HepG2 (cell line): ENCODE results near the gene TYMP. TPM values are rescaled to one million over a fixed set of nuclear protein-coding genes. Genes with fewer than 3 reads are reported as not detected.

ENCODE experiments used
- ATAC-seq: fragments of 200-7000 bp; cut with Tn5 transposase; 3 replicates; pipeline ENCODE4 v1.9.1; 2020; ENCODE audit warnings: mild to moderate bottlenecking, moderate library complexity
- BruUV-seq: library from RNA; stranded (reverse); fragments of 400-500 nt; replicated peaks from 2 replicates; lab custom pipeline; 2021; lab: Mats Ljungman, UMichigan
- CTCF ChIA-PET: fragments of 300-600 bp; formaldehyde crosslinking; extraction: SDS; loops from one replicate; lab custom pipeline; 2021; ENCODE audit warnings: low total read pairs, inconsistent platforms, low intra/inter-chr PET ratio; lab: Yijun Ruan, JAX
- POLR2A ChIA-PET: fragments of 350-600 bp; sonication (Branson Sonifier 250); formaldehyde crosslinking; loops from one replicate; lab custom pipeline; 2020; ENCODE audit warnings: antibody characterized with exemption, inconsistent platforms; lab: Yijun Ruan, JAX
- DNase-seq: peaks from one replicate; pipeline ENCODE4 v3.0.0-alpha.2; 2015; ENCODE audit warnings: low spot score
- FAIRE-seq: peaks from 3 replicates; lab custom pipeline; 2011; peaks lifted over from hg19 to GRCh38; lab: Jason Lieb, UNC
- H2AFZ ChIP-seq: one replicate; pipeline ENCODE4 v1.6.1; 2011; ENCODE audit warnings: low read length, inconsistent platforms
- H3K27ac ChIP-seq: fragments of 300-600 bp; 3 replicates; pipeline ENCODE4 v1.8.0; 2011; ENCODE audit warnings: mixed run types, mild to moderate bottlenecking, mixed read lengths, low read length, inconsistent platforms; ENCODE audit not compliant: insufficient read depth; ENCODE audit errors: extremely low read length
- H3K27me3 ChIP-seq, 2 experiments: fragments of 200-600 bp in 1 of 2; 2 replicates in 1 of 2; 3 replicates in 1 of 2; pipeline versions ENCODE4 v1.6.0 to v1.8.0; 2011; ENCODE audit warnings: low read length in 2 of 2, mild to moderate bottlenecking in 2 of 2, moderate library complexity in 2 of 2, inconsistent platforms in 1 of 2; ENCODE audit not compliant: insufficient read depth in 2 of 2, control insufficient read depth in 1 of 2
- H3K36me3 ChIP-seq, 2 experiments: fragments of 200-600 bp in 1 of 2; replicated peaks in 1 of 2; 2 replicates in 1 of 2; 3 replicates in 1 of 2; pipeline versions ENCODE4 v1.5.1 to v1.8.0; 2011; ENCODE audit warnings: low read length in 2 of 2, inconsistent platforms in 1 of 2; ENCODE audit not compliant: insufficient read depth in 2 of 2, control insufficient read depth in 1 of 2
- H3K4me1 ChIP-seq: 2 replicates; pipeline ENCODE4 v1.5.1; 2012; ENCODE audit warnings: low read length, inconsistent platforms; ENCODE audit not compliant: insufficient read depth
- H3K4me2 ChIP-seq: 2 replicates; pipeline ENCODE4 v1.6.0; 2011; ENCODE audit warnings: low read depth, low read length, inconsistent platforms
- H3K4me3 ChIP-seq, 3 experiments: fragments of 200-600 bp in 1 of 3; sonication (generic), shearing (Covaris generic) in 1 of 3; replicated peaks in 1 of 3; 2 replicates each; pipeline ENCODE4 v1.5.1; 2011 to 2016; ENCODE audit warnings: low read length in 3 of 3, inconsistent platforms in 2 of 3, low read depth in 2 of 3, mild to moderate bottlenecking in 2 of 3, control low read depth in 1 of 3, mixed read lengths in 1 of 3; ENCODE audit not compliant: insufficient read depth in 1 of 3
- H3K79me2 ChIP-seq: one replicate; pipeline ENCODE4 v1.6.1; 2011; ENCODE audit warnings: low read length, inconsistent platforms; ENCODE audit not compliant: insufficient read depth
- H3K9ac ChIP-seq: 2 replicates; pipeline ENCODE4 v1.6.0; 2011; ENCODE audit warnings: mild to moderate bottlenecking, low read depth, low read length, inconsistent platforms; ENCODE audit not compliant: insufficient read depth
- H3K9me3 ChIP-seq: 2 replicates; pipeline ENCODE4 v1.5.1; 2012; ENCODE audit warnings: mild to moderate bottlenecking, low read length
- H4K20me1 ChIP-seq: 2 replicates; pipeline ENCODE4 v1.6.0; 2011; ENCODE audit warnings: inconsistent platforms, mild to moderate bottlenecking, low read length, moderate library complexity; ENCODE audit not compliant: insufficient read depth
- USF2 ChIP-seq, 2 experiments: sonication (generic) in 1 of 2; formaldehyde crosslinking in 1 of 2; IDR thresholded peaks; 2 replicates each; pipeline versions ENCODE4 v1.5.1 to v1.6.1; 2011 to 2020; ENCODE audit warnings: borderline replicate concordance in 1 of 2, low read depth in 1 of 2, low read length in 1 of 2, mild to moderate bottlenecking in 1 of 2, missing genetic modification reagents in 1 of 2, moderate library complexity in 1 of 2
- WGBS: methylation state at CpG from one replicate; pipeline ENCODE4 v1.1.6; 2017; ENCODE audit warnings: low lambda C conversion rate; 5-methylcytosine and 5-hydroxymethylcytosine counted together
- in situ Hi-C: cut with HindIII; loops from 2 replicates; pipeline ENCODE4 v1.10.0; 2017; ENCODE audit warnings: low pct_unique_long_range_greater_than_20kb; ENCODE audit not compliant: extremely low pct_ligation_motif_present
- intact Hi-C: fragments of 100-400 bp; cut with micrococcal nuclease; formaldehyde crosslinking; loops from one replicate; pipeline ENCODE4 v1.10.0; 2022; ENCODE audit not compliant: unreplicated experiment
- polyA plus RNA-seq, 8 experiments: library from polyadenylated mRNA; depleted of rRNA in 3 of 8; stranded (reverse) in 7 of 8; unstranded in 1 of 8; fragments of >200 nt; fragmentation: Illumina TruSeq in 4 of 8; extraction: Trizol in 4 of 8; gene quantifications; 2 replicates each; pipeline versions ENCODE4 v1.2.1 to v1.2.3, GENCODE V29; 2011 to 2016; ENCODE audit warnings: low read depth in 4 of 8, missing spikeins in 1 of 8, mixed read lengths in 1 of 8; ENCODE audit not compliant: insufficient read depth in 1 of 8
- total RNA-seq, 5 experiments: library from RNA; depleted of rRNA; stranded (reverse); fragments of >200 nt; fragmentation: Illumina TruSeq; extraction: Trizol; gene quantifications; 2 replicates each; pipeline ENCODE4 v1.2.3, GENCODE V29; 2016; ENCODE audit warnings: low read depth in 1 of 5
- TF ChIP-seq, protein P1 (sequence below): sonication (generic); formaldehyde crosslinking; IDR thresholded peaks from 2 replicates; pipeline ENCODE4 v1.4.0; 2020; ENCODE audit warnings: mild to moderate bottlenecking, low read depth, missing genetic modification reagents
- TF ChIP-seq, protein P2 (sequence below): sonication (generic); formaldehyde crosslinking; IDR thresholded peaks from 2 replicates; pipeline ENCODE4 v1.4.0; 2020; ENCODE audit warnings: mild to moderate bottlenecking, missing genetic modification reagents

Gene TYMP
- total and polyA plus RNA-seq, 2 of the 13 experiments (the other 11 are each of a cell fraction or from before 2014, with no cell fraction given), result 3.9 to 4.3 TPM

DNA sequence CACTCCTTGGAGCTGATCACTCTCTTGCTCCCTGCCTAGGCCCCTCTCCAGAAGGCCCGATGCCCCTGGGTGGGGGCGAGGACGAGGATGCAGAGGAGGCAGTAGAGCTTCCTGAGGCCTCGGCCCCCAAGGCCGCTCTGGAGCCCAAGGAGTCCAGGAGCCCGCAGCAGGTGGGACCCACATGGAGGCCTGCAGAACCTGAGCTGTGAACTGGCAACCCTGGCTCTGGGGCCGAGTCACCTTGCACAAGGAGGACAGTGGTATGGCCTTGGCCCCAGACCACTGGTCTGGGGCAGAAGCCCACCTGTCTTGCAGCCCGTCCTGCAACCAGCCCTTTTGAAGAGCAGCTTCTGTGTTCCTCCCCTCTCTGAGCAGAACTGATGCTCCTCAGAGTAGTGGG, 10.7 kb downstream of the TYMP start:
- in situ Hi-C loops, result no loop called here
- Histone ChIP-seq H3K9ac (no peak overlapping the region), H3K4me2 (no peak overlapping the region), H3K36me3 (peaks cover 22 to 66% of the 10 kb centered on the region in 2 experiments), H3K9me3 (no peaks in the 10 kb centered on the region), H3K4me1 (peaks cover 9% of the 10 kb centered on the region), H3K4me3 (no peak overlapping the region), H3K27ac (no peak overlapping the region), H3K27me3 (no peaks in the 10 kb centered on the region), H2AFZ (no peak overlapping the region), H3K79me2 (peaks cover 19% of the 10 kb centered on the region), H4K20me1 (peaks cover 13% of the 10 kb centered on the region)
- 95% methylated on average over 4 of the region's 8 CpGs for WGBS
- TF ChIP-seq, protein P1, sequence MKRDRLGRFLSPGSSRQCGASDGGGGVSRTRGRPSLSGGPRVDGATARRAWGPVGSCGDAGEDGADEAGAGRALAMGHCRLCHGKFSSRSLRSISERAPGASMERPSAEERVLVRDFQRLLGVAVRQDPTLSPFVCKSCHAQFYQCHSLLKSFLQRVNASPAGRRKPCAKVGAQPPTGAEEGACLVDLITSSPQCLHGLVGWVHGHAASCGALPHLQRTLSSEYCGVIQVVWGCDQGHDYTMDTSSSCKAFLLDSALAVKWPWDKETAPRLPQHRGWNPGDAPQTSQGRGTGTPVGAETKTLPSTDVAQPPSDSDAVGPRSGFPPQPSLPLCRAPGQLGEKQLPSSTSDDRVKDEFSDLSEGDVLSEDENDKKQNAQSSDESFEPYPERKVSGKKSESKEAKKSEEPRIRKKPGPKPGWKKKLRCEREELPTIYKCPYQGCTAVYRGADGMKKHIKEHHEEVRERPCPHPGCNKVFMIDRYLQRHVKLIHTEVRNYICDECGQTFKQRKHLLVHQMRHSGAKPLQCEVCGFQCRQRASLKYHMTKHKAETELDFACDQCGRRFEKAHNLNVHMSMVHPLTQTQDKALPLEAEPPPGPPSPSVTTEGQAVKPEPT (CRISPR knock-in tag), result no peak
- TF ChIP-seq USF2 (IDR thresholded peaks at IDR 0.05; ENCODE audit: low read depth, low read length), result no peak
- no peak for TF ChIP-seq USF2 (CRISPR knock-in tag; IDR thresholded peaks at IDR 0.05; ENCODE audit: borderline replicate concordance)
- TF ChIP-seq, protein P2, sequence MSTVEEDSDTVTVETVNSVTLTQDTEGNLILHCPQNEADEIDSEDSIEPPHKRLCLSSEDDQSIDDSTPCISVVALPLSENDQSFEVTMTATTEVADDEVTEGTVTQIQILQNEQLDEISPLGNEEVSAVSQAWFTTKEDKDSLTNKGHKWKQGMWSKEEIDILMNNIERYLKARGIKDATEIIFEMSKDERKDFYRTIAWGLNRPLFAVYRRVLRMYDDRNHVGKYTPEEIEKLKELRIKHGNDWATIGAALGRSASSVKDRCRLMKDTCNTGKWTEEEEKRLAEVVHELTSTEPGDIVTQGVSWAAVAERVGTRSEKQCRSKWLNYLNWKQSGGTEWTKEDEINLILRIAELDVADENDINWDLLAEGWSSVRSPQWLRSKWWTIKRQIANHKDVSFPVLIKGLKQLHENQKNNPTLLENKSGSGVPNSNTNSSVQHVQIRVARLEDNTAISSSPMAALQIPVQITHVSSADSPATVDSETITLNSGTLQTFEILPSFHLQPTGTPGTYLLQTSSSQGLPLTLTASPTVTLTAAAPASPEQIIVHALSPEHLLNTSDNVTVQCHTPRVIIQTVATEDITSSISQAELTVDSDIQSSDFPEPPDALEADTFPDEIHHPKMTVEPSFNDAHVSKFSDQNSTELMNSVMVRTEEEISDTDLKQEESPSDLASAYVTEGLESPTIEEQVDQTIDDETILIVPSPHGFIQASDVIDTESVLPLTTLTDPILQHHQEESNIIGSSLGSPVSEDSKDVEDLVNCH (CRISPR knock-in tag), result no peak
- ChIA-PET POLR2A (no interaction called here), CTCF (no interaction called here)
- intact Hi-C loops, result no loop called here
- ATAC-seq (no peak), FAIRE-seq (no peak), DNase-seq (no peak)
- BruUV-seq, result no TSS peak
